ENCODE results near the gene ZBED3. TPM values are rescaled to one million over a fixed set of nuclear protein-coding genes. Genes with fewer than 3 reads are reported as not detected.

Gene ZBED3
- total and polyA plus RNA-seq, 9 of the 15 experiments (the other 6 are each of a cell fraction or from before 2014, with no cell fraction given) = 0.01 to 0.03 (median 0.01) TPM; not detected in 5

- TF ChIP-seq, protein P1, sequence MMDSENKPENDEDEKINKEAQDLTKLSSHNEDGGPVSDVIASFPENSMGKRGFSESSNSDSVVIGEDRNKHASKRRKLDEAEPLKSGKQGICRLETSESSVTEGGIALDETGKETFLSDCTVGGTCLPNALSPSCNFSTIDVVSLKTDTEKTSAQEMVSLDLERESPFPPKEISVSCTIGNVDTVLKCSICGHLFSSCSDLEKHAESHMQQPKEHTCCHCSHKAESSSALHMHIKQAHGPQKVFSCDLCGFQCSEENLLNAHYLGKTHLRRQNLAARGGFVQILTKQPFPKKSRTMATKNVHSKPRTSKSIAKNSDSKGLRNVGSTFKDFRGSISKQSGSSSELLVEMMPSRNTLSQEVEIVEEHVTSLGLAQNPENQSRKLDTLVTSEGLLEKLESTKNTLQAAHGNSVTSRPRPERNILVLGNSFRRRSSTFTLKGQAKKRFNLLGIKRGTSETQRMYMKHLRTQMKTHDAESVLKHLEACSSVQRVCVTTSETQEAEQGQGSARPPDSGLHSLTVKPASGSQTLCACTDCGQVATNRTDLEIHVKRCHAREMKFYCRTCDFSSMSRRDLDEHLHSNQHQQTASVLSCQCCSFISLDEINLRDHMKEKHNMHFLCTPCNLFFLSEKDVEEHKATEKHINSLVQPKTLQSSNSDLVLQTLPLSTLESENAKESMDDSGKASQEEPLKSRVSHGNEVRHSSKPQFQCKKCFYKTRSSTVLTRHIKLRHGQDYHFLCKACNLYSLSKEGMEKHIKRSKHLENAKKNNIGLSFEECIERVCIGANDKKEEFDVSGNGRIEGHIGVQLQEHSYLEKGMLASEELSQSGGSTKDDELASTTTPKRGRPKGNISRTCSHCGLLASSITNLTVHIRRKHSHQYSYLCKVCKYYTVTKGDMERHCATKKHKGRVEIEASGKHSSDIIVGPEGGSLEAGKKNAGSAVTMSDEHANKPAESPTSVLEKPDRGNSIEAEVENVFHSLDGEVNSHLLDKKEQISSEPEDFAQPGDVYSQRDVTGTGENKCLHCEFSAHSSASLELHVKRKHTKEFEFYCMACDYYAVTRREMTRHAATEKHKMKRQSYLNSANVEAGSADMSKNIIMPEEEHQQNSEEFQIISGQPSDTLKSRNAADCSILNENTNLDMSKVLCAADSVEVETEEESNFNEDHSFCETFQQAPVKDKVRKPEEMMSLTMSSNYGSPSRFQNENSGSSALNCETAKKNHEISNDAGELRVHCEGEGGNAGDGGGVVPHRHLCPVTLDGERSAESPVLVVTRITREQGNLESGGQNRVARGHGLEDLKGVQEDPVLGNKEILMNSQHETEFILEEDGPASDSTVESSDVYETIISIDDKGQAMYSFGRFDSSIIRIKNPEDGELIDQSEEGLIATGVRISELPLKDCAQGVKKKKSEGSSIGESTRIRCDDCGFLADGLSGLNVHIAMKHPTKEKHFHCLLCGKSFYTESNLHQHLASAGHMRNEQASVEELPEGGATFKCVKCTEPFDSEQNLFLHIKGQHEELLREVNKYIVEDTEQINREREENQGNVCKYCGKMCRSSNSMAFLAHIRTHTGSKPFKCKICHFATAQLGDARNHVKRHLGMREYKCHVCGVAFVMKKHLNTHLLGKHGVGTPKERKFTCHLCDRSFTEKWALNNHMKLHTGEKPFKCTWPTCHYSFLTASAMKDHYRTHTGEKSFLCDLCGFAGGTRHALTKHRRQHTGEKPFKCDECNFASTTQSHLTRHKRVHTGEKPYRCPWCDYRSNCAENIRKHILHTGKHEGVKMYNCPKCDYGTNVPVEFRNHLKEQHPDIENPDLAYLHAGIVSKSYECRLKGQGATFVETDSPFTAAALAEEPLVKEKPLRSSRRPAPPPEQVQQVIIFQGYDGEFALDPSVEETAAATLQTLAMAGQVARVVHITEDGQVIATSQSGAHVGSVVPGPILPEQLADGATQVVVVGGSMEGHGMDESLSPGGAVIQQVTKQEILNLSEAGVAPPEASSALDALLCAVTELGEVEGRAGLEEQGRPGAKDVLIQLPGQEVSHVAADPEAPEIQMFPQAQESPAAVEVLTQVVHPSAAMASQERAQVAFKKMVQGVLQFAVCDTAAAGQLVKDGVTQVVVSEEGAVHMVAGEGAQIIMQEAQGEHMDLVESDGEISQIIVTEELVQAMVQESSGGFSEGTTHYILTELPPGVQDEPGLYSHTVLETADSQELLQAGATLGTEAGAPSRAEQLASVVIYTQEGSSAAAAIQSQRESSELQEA (IDR thresholded peaks at IDR 0.05; ENCODE audit: low read depth) = peak; percentile 94
- no peak for TF ChIP-seq AFF1 (IDR thresholded peaks at IDR 0.05; ENCODE audit: low read depth in 1 of 2, partially characterized antibody in 2 of 2)
- no peak for TF ChIP-seq HDAC6 (IDR thresholded peaks at IDR 0.05; ENCODE audit: low read depth, low read length)
- TF ChIP-seq GTF2E2 (tag; IDR thresholded peaks at IDR 0.05) = peak; percentile 68; the same call in 1 of the 2 replicates
- no peak for TF ChIP-seq RFX1 (IDR thresholded peaks at IDR 0.05)
- 0 out of 2 replicates have a peak, but pooled peaks have one; percentile 11 for TF ChIP-seq ESRRA (IDR thresholded peaks at IDR 0.05; ENCODE audit: borderline replicate concordance, low read depth)
- no peak for TF ChIP-seq ESRRB (CRISPR knock-in tag; IDR thresholded peaks at IDR 0.05; ENCODE audit: borderline replicate concordance)
- no peak for TF ChIP-seq THRAP3 (IDR thresholded peaks at IDR 0.05; ENCODE audit: borderline replicate concordance)
- TF ChIP-seq ZBTB43 (CRISPR knock-in tag; IDR thresholded peaks at IDR 0.05) = no peak
- no peak for TF ChIP-seq GATA2 (CRISPR knock-in tag; IDR thresholded peaks at IDR 0.05)
- TF ChIP-seq BDP1 (IDR thresholded peaks at IDR 0.05; ENCODE audit: insufficient read depth, insufficient read length) = no peak
- no peak for TF ChIP-seq CBFA2T3 (IDR thresholded peaks at IDR 0.05)
- TF ChIP-seq TEAD2 (tag; IDR thresholded peaks at IDR 0.05) = no peak
These were observed 56.7 kb downstream of the ZBED3 start, which contains the start of gene AGGF1 (continued) for GRCh38 chr5:77030097-77031071.

Data from K562 (cell line).